HepG2 (cell line): Measurements from ENCODE around the gene SOCS3. TPM values are rescaled to one million over a fixed set of nuclear protein-coding genes. Genes with fewer than 3 reads are reported as not detected.
A peak's percentile ranks its signal among the peaks of the same experiment; 100 is the strongest.

ENCODE experiments used
- CREBL2 ChIP-seq: sonication (generic); formaldehyde crosslinking; IDR thresholded peaks from 2 replicates; pipeline ENCODE4 v1.8.1; 2023; ENCODE audit warnings: missing genetic modification reagents, mild to moderate bottlenecking, borderline replicate concordance
- E2F1 ChIP-seq: sonication (generic); formaldehyde crosslinking; IDR thresholded peaks from 2 replicates; pipeline ENCODE4 v1.5.0; 2020; ENCODE audit warnings: missing genetic modification reagents
- HDAC2 ChIP-seq: sonication (generic); formaldehyde crosslinking; IDR thresholded peaks from 2 replicates; pipeline ENCODE4 v1.4.0; 2020; ENCODE audit warnings: missing genetic modification reagents
- HMG20B ChIP-seq: conservative IDR thresholded peaks from 2 replicates; pipeline ENCODE4 v1.6.1; 2016; ENCODE audit warnings: missing genetic modification reagents, missing compliant biosample characterization
- PLRG1 ChIP-seq: fragments of 450-650 bp; conservative IDR thresholded peaks from 2 replicates; pipeline ENCODE4 v1.6.1; 2016
- POLR2AphosphoS2 ChIP-seq: IDR thresholded peaks from 2 replicates; pipeline ENCODE4 v1.6.1; 2011; ENCODE audit warnings: low read depth, low read length, improper control_type of control experiment
- PRMT3 ChIP-seq: sonication (generic); formaldehyde crosslinking; IDR thresholded peaks from 2 replicates; pipeline ENCODE4 v1.8.1; 2022; ENCODE audit warnings: low read depth, mild to moderate bottlenecking, moderate library complexity, missing genetic modification reagents, borderline replicate concordance
- RARA ChIP-seq: IDR thresholded peaks from 2 replicates; pipeline ENCODE4 v1.6.1; 2016; ENCODE audit warnings: missing genetic modification reagents, missing compliant biosample characterization
- SETDB1 ChIP-seq: sonication (generic); formaldehyde crosslinking; IDR thresholded peaks from 2 replicates; pipeline ENCODE4 v1.5.1; 2020; ENCODE audit warnings: missing genetic modification reagents, mild to moderate bottlenecking, borderline replicate concordance
- ZBTB20 ChIP-seq: sonication (generic); formaldehyde crosslinking; IDR thresholded peaks from 2 replicates; pipeline ENCODE4 v1.8.1; 2023; ENCODE audit warnings: missing genetic modification reagents, low read depth, mild to moderate bottlenecking, borderline replicate concordance
- ZNF138 ChIP-seq: sonication (generic); formaldehyde crosslinking; IDR thresholded peaks from 2 replicates; pipeline ENCODE4 v1.5.0; 2020; ENCODE audit warnings: mild to moderate bottlenecking, low read depth, missing genetic modification reagents
- ZNF207 ChIP-seq: fragments of 450-650 bp; IDR thresholded peaks from 2 replicates; pipeline ENCODE4 v1.6.1; 2016; ENCODE audit warnings: antibody characterized with exemption, borderline replicate concordance
- ZNF33A ChIP-seq: sonication (generic); formaldehyde crosslinking; IDR thresholded peaks from 2 replicates; pipeline ENCODE4 v1.5.1; 2020; ENCODE audit warnings: missing genetic modification reagents, mild to moderate bottlenecking, moderate library complexity, borderline replicate concordance
- polyA plus RNA-seq, 8 experiments: library from polyadenylated mRNA; depleted of rRNA in 3 of 8; stranded (reverse) in 7 of 8; unstranded in 1 of 8; fragments of >200 nt; fragmentation: Illumina TruSeq in 4 of 8; extraction: Trizol in 4 of 8; gene quantifications; 2 replicates each; pipeline versions ENCODE4 v1.2.1 to v1.2.3, GENCODE V29; 2011 to 2016; ENCODE audit warnings: low read depth in 4 of 8, missing spikeins in 1 of 8, mixed read lengths in 1 of 8; ENCODE audit not compliant: insufficient read depth in 1 of 8
- total RNA-seq, 5 experiments: library from RNA; depleted of rRNA; stranded (reverse); fragments of >200 nt; fragmentation: Illumina TruSeq; extraction: Trizol; gene quantifications; 2 replicates each; pipeline ENCODE4 v1.2.3, GENCODE V29; 2016; ENCODE audit warnings: low read depth in 1 of 5
- TF ChIP-seq, protein P1 (sequence below): IDR thresholded peaks from 2 replicates; pipeline ENCODE4 v1.6.1; 2016; ENCODE audit warnings: mild to moderate bottlenecking
- TF ChIP-seq, protein P2 (sequence below): sonication (generic); formaldehyde crosslinking; IDR thresholded peaks from 2 replicates; pipeline ENCODE4 v1.4.0; 2020; ENCODE audit warnings: low read depth, mild to moderate bottlenecking, missing genetic modification reagents
- TF ChIP-seq, protein P3 (sequence below): sonication (generic); formaldehyde crosslinking; IDR thresholded peaks from 2 replicates; pipeline ENCODE4 v1.4.0; 2020; ENCODE audit warnings: missing genetic modification reagents, borderline replicate concordance

Gene SOCS3
- total and polyA plus RNA-seq, 2 of the 13 experiments (the other 11 are each of a cell fraction or from before 2014, with no cell fraction given) = 0.77 to 2.4 TPM

DNA sequence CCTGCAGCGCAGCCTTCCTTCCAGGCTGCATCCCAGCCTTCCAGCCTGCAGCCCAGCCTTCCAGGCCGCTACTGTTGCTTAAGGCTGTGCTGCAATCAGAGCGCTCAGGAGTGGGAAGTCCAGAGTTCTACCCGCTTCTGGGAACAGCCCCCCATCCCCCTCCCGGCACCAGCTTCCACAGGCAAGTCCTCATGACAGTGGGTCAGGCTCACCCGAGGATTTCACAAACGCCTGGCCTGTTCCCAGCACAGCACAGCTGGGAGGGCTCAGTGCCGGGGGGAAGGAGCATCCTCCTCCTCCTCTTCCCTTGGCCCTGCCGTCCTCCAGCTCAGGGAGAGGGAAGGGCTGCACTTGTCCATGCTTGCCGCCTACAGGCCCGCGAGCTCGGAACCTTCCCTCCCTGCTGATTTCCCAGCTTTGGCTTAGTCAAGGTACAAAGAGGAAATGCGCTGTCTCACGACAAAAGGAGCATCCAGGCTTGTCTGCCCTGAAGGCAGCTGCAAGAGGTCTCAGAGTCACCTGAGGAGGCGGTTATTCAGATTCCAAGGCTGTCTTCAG, 8.3 kb downstream of the SOCS3 start (continued):
- TF ChIP-seq, protein P1, sequence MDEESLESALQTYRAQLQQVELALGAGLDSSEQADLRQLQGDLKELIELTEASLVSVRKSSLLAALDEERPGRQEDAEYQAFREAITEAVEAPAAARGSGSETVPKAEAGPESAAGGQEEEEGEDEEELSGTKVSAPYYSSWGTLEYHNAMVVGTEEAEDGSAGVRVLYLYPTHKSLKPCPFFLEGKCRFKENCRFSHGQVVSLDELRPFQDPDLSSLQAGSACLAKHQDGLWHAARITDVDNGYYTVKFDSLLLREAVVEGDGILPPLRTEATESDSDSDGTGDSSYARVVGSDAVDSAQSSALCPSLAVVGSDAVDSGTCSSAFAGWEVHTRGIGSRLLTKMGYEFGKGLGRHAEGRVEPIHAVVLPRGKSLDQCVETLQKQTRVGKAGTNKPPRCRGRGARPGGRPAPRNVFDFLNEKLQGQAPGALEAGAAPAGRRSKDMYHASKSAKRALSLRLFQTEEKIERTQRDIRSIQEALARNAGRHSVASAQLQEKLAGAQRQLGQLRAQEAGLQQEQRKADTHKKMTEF (CRISPR knock-in tag) = peak; percentile 82
- TF ChIP-seq, protein P2, sequence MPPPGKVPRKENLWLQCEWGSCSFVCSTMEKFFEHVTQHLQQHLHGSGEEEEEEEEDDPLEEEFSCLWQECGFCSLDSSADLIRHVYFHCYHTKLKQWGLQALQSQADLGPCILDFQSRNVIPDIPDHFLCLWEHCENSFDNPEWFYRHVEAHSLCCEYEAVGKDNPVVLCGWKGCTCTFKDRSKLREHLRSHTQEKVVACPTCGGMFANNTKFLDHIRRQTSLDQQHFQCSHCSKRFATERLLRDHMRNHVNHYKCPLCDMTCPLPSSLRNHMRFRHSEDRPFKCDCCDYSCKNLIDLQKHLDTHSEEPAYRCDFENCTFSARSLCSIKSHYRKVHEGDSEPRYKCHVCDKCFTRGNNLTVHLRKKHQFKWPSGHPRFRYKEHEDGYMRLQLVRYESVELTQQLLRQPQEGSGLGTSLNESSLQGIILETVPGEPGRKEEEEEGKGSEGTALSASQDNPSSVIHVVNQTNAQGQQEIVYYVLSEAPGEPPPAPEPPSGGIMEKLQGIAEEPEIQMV (CRISPR knock-in tag) = no peak
- TF ChIP-seq ZBTB20 = no peak
- no peak for TF ChIP-seq POLR2AphosphoS2
- no peak for TF ChIP-seq ZNF138 (CRISPR knock-in tag)
- no peak for TF ChIP-seq SETDB1
- no peak for TF ChIP-seq PLRG1
- no peak for TF ChIP-seq PRMT3 (CRISPR knock-in tag)
- no peak for TF ChIP-seq E2F1 (CRISPR knock-in tag)
- TF ChIP-seq ZNF33A (CRISPR knock-in tag) = no peak
- no peak for TF ChIP-seq ZNF207
- TF ChIP-seq, protein P3, sequence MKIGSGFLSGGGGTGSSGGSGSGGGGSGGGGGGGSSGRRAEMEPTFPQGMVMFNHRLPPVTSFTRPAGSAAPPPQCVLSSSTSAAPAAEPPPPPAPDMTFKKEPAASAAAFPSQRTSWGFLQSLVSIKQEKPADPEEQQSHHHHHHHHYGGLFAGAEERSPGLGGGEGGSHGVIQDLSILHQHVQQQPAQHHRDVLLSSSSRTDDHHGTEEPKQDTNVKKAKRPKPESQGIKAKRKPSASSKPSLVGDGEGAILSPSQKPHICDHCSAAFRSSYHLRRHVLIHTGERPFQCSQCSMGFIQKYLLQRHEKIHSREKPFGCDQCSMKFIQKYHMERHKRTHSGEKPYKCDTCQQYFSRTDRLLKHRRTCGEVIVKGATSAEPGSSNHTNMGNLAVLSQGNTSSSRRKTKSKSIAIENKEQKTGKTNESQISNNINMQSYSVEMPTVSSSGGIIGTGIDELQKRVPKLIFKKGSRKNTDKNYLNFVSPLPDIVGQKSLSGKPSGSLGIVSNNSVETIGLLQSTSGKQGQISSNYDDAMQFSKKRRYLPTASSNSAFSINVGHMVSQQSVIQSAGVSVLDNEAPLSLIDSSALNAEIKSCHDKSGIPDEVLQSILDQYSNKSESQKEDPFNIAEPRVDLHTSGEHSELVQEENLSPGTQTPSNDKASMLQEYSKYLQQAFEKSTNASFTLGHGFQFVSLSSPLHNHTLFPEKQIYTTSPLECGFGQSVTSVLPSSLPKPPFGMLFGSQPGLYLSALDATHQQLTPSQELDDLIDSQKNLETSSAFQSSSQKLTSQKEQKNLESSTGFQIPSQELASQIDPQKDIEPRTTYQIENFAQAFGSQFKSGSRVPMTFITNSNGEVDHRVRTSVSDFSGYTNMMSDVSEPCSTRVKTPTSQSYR (CRISPR knock-in tag) = peak; percentile 98
- TF ChIP-seq CREBL2 (CRISPR knock-in tag) = no peak
- no peak; the same call in 1 of the 2 replicates for TF ChIP-seq HDAC2 (CRISPR knock-in tag)
- TF ChIP-seq RARA (CRISPR knock-in tag) = peak; percentile 62
- peak; percentile 77; the same call in 1 of the 2 replicates for TF ChIP-seq HMG20B (CRISPR knock-in tag)
